Keratinocyte (primary cell): ENCODE results near the gene POTEI. TPM values are rescaled to one million over a fixed set of nuclear protein-coding genes. Genes with fewer than 3 reads are reported as not detected.
"Not testable (repeated sequence)": the region's sequence is repeated elsewhere in the genome, so short reads cannot be mapped to it uniquely, and the experiment has no call there.

Source experiments
- DNase-seq: peaks from one replicate; pipeline ENCODE4 v3.0.0-alpha.2; 2011; ENCODE audit warnings: low read depth, missing footprints, low spot score
- FAIRE-seq: peaks from 2 replicates; lab custom pipeline; 2011; peaks lifted over from hg19 to GRCh38; lab: Jason Lieb, UNC
- H2AFZ ChIP-seq: 2 replicates; pipeline ENCODE4 v1.6.0; 2012; ENCODE audit warnings: low read length, control low read depth, inconsistent platforms; ENCODE audit not compliant: control insufficient read depth
- H3K27ac ChIP-seq: 2 replicates; pipeline ENCODE4 v1.5.1; 2011; ENCODE audit warnings: low read length; ENCODE audit not compliant: control insufficient read depth, insufficient read depth
- H3K27me3 ChIP-seq: 3 replicates; pipeline ENCODE4 v1.6.0; 2011; ENCODE audit warnings: low read length; ENCODE audit not compliant: control insufficient read depth, insufficient read depth; ENCODE audit errors: extremely low read depth
- H3K36me3 ChIP-seq, 2 experiments: 2 replicates in 1 of 2; 3 replicates in 1 of 2; pipeline ENCODE4 v1.5.1; 2011; ENCODE audit warnings: low read length in 2 of 2, mild to moderate bottlenecking in 1 of 2; ENCODE audit not compliant: control insufficient read depth in 2 of 2, insufficient read depth in 2 of 2; ENCODE audit errors: extremely low read depth in 1 of 2
- H3K4me1 ChIP-seq: 3 replicates; pipeline ENCODE4 v1.5.1; 2011; ENCODE audit warnings: low read length; ENCODE audit not compliant: control insufficient read depth, insufficient read depth; ENCODE audit errors: extremely low read depth
- H3K4me2 ChIP-seq: 3 replicates; pipeline ENCODE4 v1.6.0; 2011; ENCODE audit warnings: low read depth, low read length; ENCODE audit not compliant: control insufficient read depth, insufficient read depth; ENCODE audit errors: extremely low read depth
- H3K4me3 ChIP-seq, 3 experiments: fragments of 200-600 bp in 1 of 3; sonication (generic) in 1 of 3; 2 replicates in 2 of 3; 3 replicates in 1 of 3; pipeline ENCODE4 v1.5.1; 2011 to 2016; ENCODE audit warnings: low read length in 3 of 3, mild to moderate bottlenecking in 3 of 3, control low read depth in 2 of 3, inconsistent platforms in 1 of 3, low read depth in 1 of 3, mixed read lengths in 1 of 3, mixed run types in 1 of 3, moderate library complexity in 1 of 3; ENCODE audit not compliant: control insufficient read depth in 2 of 3, insufficient read depth in 2 of 3; ENCODE audit errors: extremely low read depth in 1 of 3
- H3K79me2 ChIP-seq: 2 replicates; pipeline ENCODE4 v1.6.0; 2012; ENCODE audit warnings: low read length; ENCODE audit not compliant: control insufficient read depth, insufficient read depth
- H3K9ac ChIP-seq: 3 replicates; pipeline ENCODE4 v1.6.0; 2011; ENCODE audit warnings: low read length; ENCODE audit not compliant: control insufficient read depth, insufficient read depth; ENCODE audit errors: extremely low read depth
- H3K9me1 ChIP-seq: 3 replicates; pipeline ENCODE4 v1.6.0; 2011; ENCODE audit warnings: low read length; ENCODE audit not compliant: control insufficient read depth, insufficient read depth; ENCODE audit errors: extremely low read depth
- H3K9me3 ChIP-seq: 2 replicates; pipeline ENCODE4 v1.5.1; 2012; ENCODE audit warnings: low read depth, low read length; ENCODE audit not compliant: control insufficient read depth
- H4K20me1 ChIP-seq: 3 replicates; pipeline ENCODE4 v1.6.0; 2011; ENCODE audit warnings: low read length; ENCODE audit not compliant: control insufficient read depth, insufficient read depth; ENCODE audit errors: extremely low read depth
- dilution Hi-C: fragments of 300-500 bp; cut with MboI; formaldehyde crosslinking; loops from one replicate; pipeline ENCODE4 v1.7.0; 2020; ENCODE audit warnings: low sequenced_read_pairs; ENCODE audit not compliant: extremely low pct_ligation_motif_present
- polyA plus RNA-seq, 5 experiments: library from polyadenylated mRNA; depleted of rRNA in 3 of 5; stranded (reverse) in 3 of 5; stranded (forward) in 1 of 5; unstranded in 1 of 5; fragments of >200 nt; gene quantifications; 1 replicate in 1 of 5; 2 replicates in 3 of 5; 3 replicates in 1 of 5; pipeline versions ENCODE4 v1.2.1 to v1.2.3, GENCODE V29; 2011 to 2012; ENCODE audit warnings: missing spikeins in 2 of 5, low read depth in 1 of 5, low replicate concordance in 1 of 5

Gene POTEI
- polyA plus RNA-seq, 1 donor (not counting 4 experiments of a cell fraction or from before 2014, with no cell fraction given): not detected

DNA sequence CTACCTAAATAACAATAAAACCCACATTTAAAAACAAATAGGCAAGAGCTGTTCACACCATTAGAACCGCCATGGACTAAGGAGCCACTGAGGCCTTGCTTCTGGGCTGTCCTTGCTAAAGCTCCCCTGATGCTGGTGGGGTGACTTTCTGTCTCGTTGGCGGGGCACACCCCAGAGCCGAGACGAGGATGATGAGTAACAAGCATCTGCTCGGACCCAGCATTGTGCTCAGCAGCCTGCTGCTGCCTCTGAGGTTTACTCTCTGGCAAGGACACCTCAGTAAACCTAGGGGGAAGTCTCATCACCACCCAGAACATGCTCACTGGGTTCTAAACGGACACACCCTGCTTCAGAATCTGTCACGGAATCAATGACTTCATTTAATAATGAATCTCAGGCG is 22.5 kb upstream of the POTEI start:
- FAIRE-seq, DNase-seq, H3K9ac ChIP-seq, H3K36me3 ChIP-seq, H3K9me3 ChIP-seq, H3K4me2 ChIP-seq, H3K79me2 ChIP-seq, H2AFZ ChIP-seq, H3K4me1 ChIP-seq, H3K9me1 ChIP-seq, H3K4me3 ChIP-seq, H3K27me3 ChIP-seq, H4K20me1 ChIP-seq, H3K27ac ChIP-seq, dilution Hi-C loops: not testable (repeated sequence)

DNA sequence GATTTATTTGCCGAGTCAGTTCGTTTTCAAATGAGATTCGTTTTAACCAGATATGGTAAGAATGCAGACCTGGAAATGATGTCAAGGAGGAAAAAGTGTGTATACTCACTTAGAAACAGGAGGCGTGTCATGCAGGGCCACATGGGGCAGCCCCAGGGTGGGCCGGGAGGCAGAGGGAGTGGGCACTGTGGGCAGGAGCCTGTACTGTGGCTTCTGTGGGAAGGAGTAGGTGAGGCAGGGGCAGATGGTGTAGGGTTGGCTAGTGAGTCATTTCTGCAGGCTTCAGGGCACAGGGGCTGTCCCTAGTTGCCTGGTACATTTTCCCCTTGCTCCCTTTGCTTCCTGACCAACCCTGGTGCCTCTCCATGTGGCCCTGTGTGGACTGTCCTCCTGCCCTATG is 22.1 kb upstream of the POTEI start:
- DNase-seq, H3K79me2 ChIP-seq, H3K9me1 ChIP-seq, H3K4me2 ChIP-seq, H3K9me3 ChIP-seq, dilution Hi-C loops, H2AFZ ChIP-seq, H3K36me3 ChIP-seq, H3K27me3 ChIP-seq, FAIRE-seq, H3K4me3 ChIP-seq, H4K20me1 ChIP-seq, H3K4me1 ChIP-seq, H3K27ac ChIP-seq, H3K9ac ChIP-seq: not testable (repeated sequence)

DNA sequence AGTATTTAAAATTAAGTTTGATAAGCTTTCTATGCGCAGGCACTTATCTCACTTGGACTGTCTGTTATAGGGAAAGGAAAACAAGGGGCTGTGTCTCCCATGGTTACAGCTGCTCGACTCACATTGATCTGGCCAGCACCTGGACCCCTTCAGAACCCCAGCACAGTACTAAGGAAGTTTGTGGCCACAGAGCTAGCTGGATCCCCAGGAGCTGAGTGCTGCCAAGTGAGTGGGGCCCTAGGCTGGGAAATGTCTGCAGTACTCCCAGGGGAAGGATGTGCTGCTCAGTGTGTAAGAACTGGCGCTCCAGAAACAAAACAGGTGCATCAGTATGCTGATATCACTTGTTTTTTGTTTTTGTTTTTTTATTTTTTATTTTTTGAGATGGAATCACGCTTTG is 21.1 kb upstream of the POTEI start:
- H3K4me3 ChIP-seq, H3K27ac ChIP-seq, FAIRE-seq, H2AFZ ChIP-seq, H3K4me2 ChIP-seq, H3K79me2 ChIP-seq, H3K9me1 ChIP-seq, H3K9me3 ChIP-seq, DNase-seq, H4K20me1 ChIP-seq, H3K36me3 ChIP-seq, dilution Hi-C loops, H3K9ac ChIP-seq, H3K27me3 ChIP-seq, H3K4me1 ChIP-seq: not testable (repeated sequence)

DNA sequence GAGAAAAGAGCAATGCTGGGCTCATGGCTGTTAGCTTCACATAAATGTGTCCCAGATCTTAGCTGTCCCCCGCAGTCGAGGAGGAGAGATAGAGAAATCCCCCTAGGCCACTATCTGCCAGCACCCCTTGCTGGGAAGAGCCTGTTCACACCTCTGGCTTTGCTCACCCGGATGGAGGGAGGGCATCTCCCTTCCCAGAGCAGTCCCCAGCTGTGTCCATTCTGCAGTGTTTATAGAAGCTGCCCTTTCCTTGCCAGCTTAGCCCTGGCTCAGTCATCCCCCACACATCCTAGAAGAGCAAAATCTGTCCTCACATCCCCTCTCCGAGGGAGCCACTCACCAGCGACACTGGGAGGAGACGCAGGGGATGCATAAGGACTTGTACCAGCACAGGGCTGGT is 20.4 kb upstream of the POTEI start:
- H2AFZ ChIP-seq, H3K9me3 ChIP-seq, H3K4me2 ChIP-seq, H3K4me3 ChIP-seq, H3K79me2 ChIP-seq, dilution Hi-C loops, FAIRE-seq, H3K27ac ChIP-seq, H4K20me1 ChIP-seq, H3K36me3 ChIP-seq, H3K27me3 ChIP-seq, H3K9ac ChIP-seq, H3K9me1 ChIP-seq, DNase-seq, H3K4me1 ChIP-seq: not testable (repeated sequence)

DNA sequence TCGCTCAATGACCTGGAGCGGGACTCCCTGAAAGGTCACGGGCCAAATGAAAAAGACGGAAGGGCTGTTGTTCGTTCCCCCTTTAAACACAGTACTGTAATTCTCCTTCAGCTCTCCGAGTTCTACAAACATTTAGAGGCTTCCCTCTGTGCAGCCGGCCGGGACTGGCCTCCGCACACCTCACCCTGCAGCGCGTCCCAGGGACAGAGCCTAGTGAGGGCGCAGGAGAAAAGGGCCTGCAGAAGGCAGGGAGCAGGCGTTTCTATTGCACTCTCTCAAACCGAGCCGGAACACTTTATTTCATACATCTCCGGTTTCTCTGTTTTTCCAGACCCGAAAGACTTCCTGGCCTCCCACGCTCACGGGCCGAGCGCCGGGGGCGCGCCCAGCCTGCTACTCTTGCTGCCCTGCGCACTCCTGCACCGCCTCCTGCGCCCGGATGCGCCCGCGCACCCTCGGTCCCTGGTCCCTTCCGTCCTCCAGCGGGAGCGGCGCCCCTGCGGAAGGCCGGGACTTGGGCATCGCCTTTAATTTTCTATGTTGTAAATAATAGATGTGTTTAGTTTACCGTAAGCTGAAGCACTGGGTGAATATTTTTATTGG is 18.3 kb upstream of the POTEI start:
- H3K9ac ChIP-seq, H4K20me1 ChIP-seq, H2AFZ ChIP-seq, H3K9me3 ChIP-seq, FAIRE-seq, H3K4me1 ChIP-seq, H3K4me3 ChIP-seq, DNase-seq, H3K4me2 ChIP-seq, H3K9me1 ChIP-seq, H3K79me2 ChIP-seq, H3K27ac ChIP-seq, H3K27me3 ChIP-seq, H3K36me3 ChIP-seq, dilution Hi-C loops: not testable (repeated sequence)
